ENCODE data around the gene DIDO1.

GRCh38 chr20:62968378-62969178 lies 42.3 kb upstream of the DIDO1 start:
- TF ChIP-seq CHD4 (IDR thresholded peaks at IDR 0.05; ENCODE audit: borderline replicate concordance): no peak
- no peak for TF ChIP-seq CHD2 (IDR thresholded peaks at IDR 0.05; ENCODE audit: low read length, partially characterized antibody)
- TF ChIP-seq REST (IDR thresholded peaks at IDR 0.05): no peak

Measured in A549 (cell line).